GM18520 (cell line): ENCODE results near the gene SFMBT1.
A peak's percentile ranks its signal among the peaks of the same experiment; 100 is the strongest.
"Not testable (repeated sequence)": the region's sequence is repeated elsewhere in the genome, so short reads cannot be mapped to it uniquely, and the experiment has no call there.

Experiments used
- ATAC-seq: cut with Tn5 transposase; IDR thresholded peaks from one replicate; pipeline ENCODE4 v1.9.1; 2021; ENCODE audit not compliant: unreplicated experiment

SFMBT1 gene

DNA sequence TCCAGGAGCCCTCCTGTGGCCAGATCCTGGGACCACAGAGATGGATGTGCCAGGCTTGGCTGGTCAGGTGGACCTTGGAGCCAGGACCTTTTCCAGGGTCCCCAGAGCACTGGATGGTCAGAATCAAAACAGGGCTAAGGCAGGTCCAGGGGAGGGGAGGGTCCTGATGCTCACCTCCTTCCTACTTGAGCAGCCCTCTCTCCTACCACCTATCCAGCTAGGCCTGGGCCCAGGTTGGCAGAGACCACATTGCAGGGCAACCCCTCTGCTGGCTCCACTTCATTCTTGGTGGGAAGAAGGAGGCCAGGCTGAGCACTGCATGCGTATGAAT lies 28.5 kb upstream of the SFMBT1 start:
- no peak for ATAC-seq

DNA sequence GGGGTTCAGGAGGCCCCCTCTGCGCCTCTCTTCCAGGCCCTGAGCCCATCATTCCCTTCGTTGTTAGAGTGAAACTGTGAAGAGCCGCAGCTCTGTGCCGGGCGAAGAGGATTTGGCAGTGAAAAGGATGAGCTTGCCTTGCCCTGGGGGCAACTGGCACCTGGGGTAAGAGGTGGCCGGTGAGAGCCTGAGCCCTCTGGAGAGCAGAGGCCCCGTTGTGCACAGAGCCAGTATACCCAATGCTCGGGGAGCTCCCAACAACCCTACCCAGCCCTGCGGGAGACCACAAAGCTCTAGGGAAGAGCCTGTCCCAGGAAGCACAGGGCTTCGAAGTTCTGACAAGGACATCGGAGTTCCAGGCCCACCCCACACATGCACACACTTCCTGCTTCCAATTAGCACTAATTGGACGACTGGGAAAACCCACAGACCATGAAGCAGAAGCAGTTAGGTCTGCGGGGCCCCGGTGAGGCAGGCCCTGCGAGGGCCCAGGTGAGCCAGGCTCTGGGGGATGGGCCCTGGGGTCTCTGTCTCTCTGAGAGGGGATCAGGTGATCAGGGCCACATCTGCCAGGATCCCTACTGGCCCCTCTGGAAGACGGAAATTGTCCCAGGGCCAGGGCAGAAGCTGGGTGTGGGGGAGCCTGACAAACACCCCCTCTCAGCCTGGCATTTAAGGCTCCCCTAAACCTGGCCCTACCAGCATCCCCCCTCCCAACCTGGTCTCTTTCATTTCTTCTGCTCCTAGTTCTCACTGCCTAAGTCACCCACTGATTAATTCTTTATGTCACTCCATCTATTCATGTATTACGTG lies 27.9 kb upstream of the SFMBT1 start:
- no peak for ATAC-seq

- no peak for ATAC-seq
These were observed 27.0 kb upstream of the SFMBT1 start for GRCh38 chr3:53072653-53073552.

DNA sequence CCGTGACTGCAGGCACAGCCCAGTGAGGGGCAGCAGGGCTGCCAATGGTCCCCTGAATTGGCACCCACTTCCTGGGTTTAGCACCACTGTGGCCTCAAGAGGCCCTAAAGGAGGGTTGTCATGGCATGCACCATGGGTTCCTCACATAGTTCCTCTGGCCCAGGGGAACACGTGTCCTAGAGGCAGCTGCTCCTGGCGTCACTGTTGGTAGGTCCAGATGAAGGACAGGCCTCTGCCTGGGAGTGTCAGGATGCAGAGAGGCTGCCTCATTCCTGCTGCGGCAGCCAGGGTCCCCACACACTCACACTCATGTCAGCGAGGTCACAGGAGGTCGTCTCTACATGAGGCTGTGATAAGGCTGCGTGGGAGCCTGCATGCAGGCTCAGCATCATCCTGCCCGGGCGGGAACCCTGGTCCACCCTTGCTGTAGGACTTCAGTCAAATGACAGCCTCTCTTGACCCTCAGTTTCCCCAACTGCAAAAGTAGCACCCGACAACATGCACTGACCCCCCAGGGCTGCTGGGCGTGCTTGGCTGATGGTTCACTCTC lies 26.1 kb upstream of the SFMBT1 start:
- ATAC-seq, result no peak

DNA sequence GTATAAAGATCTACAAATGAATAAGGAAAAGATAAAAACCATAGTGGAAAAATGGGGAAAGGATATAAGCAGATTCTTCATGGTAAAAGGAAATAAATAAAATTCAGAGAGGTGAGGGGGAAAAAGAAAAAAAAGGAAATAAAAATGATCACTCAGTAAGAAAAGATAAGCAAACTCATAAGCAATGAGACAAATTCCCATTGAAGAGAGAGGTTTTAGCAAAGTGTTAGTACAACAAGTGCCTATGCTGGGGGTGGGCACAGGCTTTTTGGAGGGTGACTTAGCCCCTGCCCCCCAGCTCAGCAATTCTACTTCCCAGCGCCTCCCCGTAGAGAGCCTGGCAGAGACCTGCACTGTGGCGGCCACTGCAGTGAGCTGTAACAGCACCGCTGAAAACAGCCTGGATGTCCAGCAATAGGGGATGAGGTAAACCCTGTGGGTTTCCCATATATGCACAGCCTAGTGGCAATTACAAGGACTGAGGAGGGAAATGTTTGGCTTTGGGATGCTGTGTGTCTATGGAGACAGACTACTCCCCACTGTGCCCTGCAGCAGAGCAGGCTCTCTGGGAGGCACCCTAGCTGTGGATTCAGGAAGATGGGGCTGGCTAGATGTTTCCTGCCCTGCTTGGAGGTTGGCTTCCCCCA lies 23.7 kb upstream of the SFMBT1 start:
- ATAC-seq, result no peak

GRCh38 chr3:53068176-53068575 lies 22.3 kb upstream of the SFMBT1 start:
- no peak for ATAC-seq

GRCh38 chr3:53067567-53067966 lies 21.7 kb upstream of the SFMBT1 start:
- ATAC-seq, result no peak

DNA sequence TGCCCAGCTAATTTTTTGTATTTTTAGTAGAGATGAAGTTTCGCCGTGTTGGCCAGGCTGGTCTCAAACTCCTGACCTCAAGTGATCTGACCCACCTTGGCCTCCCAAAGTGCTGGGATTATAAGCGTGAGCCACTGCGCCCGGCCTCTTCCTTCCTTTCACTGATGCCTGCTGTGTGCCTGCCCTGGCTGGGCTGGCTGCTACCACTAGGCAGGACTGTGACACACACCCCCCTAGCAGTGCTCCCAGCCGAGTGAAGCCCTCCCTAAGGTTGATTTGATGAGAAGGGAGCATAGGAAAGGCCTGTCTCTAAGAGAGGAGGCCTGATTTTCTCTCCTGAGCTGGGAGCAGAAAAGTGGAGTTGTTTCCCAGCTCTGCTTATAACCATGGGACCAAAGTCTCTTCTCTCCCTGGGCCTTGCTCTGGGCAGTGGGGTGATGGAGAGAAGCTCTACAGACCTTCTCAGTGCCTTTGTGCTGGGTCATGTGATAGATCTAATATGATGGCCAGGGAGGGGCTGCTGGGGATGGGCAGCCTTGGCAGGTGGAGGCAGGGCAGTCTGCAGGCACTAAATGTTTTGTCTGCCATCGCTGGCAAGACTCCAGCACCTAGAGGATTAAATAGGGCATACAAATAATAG lies 20.1 kb upstream of the SFMBT1 start:
- ATAC-seq, result no peak

DNA sequence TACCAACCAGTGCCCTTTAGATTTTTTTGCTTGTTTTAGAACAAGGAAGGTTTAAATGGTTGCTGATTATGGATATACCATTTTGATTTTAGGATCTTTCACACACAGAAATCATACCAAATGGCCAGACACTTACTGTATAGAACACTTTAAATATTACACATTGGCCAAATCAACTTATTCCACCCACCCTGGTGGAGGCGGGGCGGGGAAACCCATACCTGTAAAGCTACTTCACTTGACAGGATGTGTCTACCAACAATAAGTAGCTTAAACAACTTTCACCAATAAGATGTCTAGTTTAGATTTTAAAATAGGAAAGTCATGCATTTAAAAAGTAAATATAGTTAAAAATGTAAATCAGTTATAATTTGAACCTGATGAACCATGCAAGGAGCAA lies 17.0 kb upstream of the SFMBT1 start:
- no peak for ATAC-seq

DNA sequence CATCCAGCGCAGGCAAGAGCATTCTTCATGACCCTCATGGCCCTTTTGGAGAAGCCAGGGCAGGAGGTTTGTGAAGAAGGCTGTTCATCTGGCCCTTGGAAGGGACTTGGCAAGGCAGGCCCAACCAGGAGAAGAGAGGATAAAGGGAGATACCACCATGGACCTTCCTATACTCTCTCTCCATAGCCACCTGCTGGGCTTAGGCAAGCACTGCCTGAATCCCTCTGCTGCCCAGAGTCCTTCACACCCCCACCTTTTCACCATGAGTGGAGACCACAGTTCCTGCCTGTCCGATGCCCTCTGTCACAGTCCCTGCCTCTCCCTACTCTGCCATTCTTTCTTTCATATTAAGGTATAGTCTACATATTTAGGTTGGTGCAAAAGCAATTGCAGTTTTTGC lies 10.6 kb upstream of the SFMBT1 start:
- no peak for ATAC-seq

DNA sequence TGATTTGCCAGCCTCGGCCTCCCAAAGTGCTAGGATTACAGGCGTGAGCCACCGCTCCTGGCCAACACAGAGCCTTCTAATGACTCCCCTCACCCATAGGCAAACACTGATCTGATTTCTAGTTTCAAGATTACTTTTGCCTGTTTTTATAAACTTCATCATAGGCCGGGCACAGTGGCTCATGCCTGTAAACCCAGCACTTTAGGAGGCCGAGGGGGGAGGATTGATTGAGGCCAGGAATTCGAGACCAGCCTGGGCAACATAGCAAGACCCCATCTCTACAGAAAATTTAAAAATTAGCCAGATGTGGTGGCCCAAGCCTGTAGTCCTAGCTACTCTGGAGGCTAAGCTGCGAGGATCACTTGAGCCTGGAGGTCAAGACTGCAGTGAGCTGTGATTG lies 8.4 kb upstream of the SFMBT1 start:
- ATAC-seq, result not testable (repeated sequence)

GRCh38 chr3:53051929-53052328 lies 6.1 kb upstream of the SFMBT1 start:
- ATAC-seq, result no peak

DNA sequence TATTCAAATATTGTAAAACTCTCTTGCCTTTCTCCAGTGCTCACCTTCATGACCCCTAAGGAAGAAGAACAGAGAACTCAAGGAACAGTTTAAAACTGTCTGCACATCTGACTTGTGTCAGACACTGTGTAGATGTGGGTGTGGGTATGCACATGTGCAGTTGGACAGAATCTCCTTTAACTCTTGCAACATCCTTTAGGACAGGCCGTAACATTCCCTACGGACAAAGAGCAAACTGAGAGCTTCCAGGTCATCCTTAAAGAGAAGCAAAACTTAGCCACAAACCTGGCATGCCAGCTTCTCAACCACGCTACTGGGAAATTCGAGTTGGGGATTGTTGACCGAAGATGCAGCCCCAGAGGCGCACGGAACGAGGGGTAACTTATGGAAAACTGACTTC lies 4.1 kb upstream of the SFMBT1 start:
- ATAC-seq, result no peak

GRCh38 chr3:53046171-53047170 lies 598 bp upstream of the SFMBT1 start:
- ATAC-seq, result peak; percentile 22

DNA sequence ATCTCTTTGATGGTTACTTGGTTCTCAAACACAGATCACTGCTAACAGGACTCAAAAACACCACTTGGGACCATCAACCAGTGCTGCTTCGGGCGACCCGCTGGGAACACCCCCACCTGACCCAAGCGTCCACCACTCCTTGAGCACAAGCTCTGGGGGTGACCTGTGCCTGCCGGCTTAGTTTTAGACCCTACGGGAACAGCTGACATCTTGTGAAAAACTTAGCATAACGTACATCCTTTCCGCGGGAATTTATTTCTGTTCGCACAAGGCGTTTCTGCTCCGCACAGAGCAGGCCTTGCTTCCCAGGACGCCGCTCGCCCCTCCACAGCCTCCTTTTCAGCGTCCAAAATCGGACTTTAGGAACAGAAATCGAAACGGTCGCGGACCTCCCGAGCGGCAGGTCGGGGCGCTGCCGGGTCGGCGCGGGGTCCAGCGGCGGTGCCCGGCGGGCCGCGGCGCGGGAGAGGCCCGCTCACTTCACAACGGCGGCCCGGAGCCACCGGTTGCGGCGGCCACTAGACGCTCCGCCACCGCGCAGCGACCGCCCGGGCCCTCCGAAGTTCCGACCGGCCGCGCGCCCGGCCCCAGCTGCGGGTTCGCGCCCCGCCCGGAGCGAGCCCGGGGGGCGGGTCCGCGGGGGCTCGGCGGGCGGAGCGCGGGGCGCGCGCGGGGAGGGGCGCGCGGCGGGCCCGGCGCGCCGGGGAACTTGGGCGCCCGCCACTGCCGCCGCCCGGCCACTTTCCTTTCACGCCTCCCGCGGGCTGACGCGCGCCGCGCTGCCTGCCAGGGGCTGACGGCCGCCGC lies 959 bp downstream of the SFMBT1 start:
- ATAC-seq, result peak; percentile 38

DNA sequence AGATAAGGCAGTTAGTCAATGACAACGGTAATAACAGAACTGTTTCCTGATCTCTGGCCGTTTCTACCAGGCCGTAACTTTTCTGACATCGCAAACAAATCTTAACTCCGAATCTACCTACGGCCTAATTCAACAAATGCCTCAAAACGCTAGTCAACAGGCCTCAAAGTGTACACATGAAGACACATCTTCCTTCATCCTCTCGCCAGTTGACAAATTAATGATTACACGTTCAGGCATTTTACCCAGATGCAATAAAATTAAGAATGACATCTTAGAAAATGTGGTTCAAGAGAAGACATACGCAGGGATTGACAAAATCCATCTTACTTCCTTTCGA lies 1.5 kb downstream of the SFMBT1 start:
- ATAC-seq, result no peak

DNA sequence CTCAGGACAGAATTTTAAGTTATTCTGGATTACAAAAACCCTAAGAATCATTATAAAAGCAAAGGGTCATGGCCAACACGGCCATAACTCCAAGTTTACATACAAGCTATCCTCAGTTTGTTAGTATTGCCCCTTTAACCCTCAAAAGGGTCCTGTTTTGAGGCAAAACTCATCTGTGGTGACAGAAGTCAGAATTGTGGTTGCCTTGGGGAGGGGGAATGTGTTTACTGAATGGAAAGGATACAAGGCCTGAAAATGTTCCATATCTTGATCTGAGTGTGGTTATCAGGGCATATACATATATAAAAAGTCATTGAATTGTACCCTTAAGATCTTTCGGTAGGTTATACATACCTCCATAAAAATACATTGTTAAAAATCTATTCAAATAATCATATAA lies 2.1 kb downstream of the SFMBT1 start:
- no peak for ATAC-seq

- ATAC-seq, result no peak
These were observed 3.2 kb downstream of the SFMBT1 start for GRCh38 chr3:53042651-53043050.

- no peak for ATAC-seq
These were observed 5.5 kb downstream of the SFMBT1 start for GRCh38 chr3:53040351-53040820.
